ENCODE data around the gene CDKN2B-AS1.

Gene CDKN2B-AS1

GRCh38 chr9:22029231-22029630, 34.6 kb downstream of the CDKN2B-AS1 start:
- H3K79me2 ChIP-seq, result no peaks in the 10 kb centered on the region
- H3K4me3 ChIP-seq (ENCODE audit: low read depth, low read length), result no peak overlapping the region
- no peak overlapping the region for H3K27ac ChIP-seq
- no peaks in the 10 kb centered on the region for H3K4me1 ChIP-seq
- no peaks in the 10 kb centered on the region for H3K36me3 ChIP-seq (ENCODE audit: control insufficient read depth, insufficient read depth, low read length)
- no peak overlapping the region for H3K4me2 ChIP-seq (ENCODE audit: low read length)
- TF ChIP-seq, protein P1, sequence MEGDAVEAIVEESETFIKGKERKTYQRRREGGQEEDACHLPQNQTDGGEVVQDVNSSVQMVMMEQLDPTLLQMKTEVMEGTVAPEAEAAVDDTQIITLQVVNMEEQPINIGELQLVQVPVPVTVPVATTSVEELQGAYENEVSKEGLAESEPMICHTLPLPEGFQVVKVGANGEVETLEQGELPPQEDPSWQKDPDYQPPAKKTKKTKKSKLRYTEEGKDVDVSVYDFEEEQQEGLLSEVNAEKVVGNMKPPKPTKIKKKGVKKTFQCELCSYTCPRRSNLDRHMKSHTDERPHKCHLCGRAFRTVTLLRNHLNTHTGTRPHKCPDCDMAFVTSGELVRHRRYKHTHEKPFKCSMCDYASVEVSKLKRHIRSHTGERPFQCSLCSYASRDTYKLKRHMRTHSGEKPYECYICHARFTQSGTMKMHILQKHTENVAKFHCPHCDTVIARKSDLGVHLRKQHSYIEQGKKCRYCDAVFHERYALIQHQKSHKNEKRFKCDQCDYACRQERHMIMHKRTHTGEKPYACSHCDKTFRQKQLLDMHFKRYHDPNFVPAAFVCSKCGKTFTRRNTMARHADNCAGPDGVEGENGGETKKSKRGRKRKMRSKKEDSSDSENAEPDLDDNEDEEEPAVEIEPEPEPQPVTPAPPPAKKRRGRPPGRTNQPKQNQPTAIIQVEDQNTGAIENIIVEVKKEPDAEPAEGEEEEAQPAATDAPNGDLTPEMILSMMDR (IDR thresholded peaks at IDR 0.05), result no peak
- H3K9me3 ChIP-seq (ENCODE audit: control insufficient read depth, low read length), result no peaks in the 10 kb centered on the region
- H3K27me3 ChIP-seq (ENCODE audit: control insufficient read depth, insufficient read depth, low read length), result no peaks in the 10 kb centered on the region
- no peak overlapping the region for H2AFZ ChIP-seq
- H3K9ac ChIP-seq, result no peak overlapping the region

DNA sequence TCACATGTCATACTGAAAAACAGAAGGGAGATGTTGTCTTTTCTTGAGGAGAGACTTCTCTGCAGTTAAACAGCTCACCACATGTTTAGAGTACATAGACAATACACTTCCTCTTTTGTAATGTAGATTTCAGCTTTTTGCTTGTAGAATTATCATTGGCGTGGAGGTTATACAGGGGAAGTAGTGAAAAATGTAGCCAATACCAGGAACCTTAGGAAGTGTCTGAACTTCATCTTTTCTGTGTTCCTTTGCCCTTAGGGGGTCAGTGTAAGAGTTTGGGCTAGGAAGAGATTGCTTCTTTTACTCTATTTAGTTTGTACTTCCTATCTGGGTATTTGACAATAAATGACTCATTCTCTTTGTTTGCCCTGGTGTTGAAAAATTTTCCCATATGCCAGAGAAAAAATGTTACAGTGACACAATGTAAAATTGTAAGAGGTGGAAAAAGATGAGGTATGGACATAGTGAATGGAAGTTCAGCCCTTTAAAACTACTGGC, 35.6 kb downstream of the CDKN2B-AS1 start:
- H3K79me2 ChIP-seq, result no peaks in the 10 kb centered on the region
- H3K27me3 ChIP-seq (ENCODE audit: control insufficient read depth, insufficient read depth, low read length), result no peaks in the 10 kb centered on the region
- TF ChIP-seq, protein P1 (IDR thresholded peaks at IDR 0.05), result no peak
- no peak overlapping the region for H3K4me3 ChIP-seq (ENCODE audit: low read depth, low read length)
- no peaks in the 10 kb centered on the region for H3K36me3 ChIP-seq (ENCODE audit: control insufficient read depth, insufficient read depth, low read length)
- no peak overlapping the region for H3K4me2 ChIP-seq (ENCODE audit: low read length)
- H3K9me3 ChIP-seq (ENCODE audit: control insufficient read depth, low read length), result no peaks in the 10 kb centered on the region
- no peaks in the 10 kb centered on the region for H3K4me1 ChIP-seq
- H3K27ac ChIP-seq, result no peak overlapping the region
- H2AFZ ChIP-seq, result no peak overlapping the region
- no peak overlapping the region for H3K9ac ChIP-seq

DNA sequence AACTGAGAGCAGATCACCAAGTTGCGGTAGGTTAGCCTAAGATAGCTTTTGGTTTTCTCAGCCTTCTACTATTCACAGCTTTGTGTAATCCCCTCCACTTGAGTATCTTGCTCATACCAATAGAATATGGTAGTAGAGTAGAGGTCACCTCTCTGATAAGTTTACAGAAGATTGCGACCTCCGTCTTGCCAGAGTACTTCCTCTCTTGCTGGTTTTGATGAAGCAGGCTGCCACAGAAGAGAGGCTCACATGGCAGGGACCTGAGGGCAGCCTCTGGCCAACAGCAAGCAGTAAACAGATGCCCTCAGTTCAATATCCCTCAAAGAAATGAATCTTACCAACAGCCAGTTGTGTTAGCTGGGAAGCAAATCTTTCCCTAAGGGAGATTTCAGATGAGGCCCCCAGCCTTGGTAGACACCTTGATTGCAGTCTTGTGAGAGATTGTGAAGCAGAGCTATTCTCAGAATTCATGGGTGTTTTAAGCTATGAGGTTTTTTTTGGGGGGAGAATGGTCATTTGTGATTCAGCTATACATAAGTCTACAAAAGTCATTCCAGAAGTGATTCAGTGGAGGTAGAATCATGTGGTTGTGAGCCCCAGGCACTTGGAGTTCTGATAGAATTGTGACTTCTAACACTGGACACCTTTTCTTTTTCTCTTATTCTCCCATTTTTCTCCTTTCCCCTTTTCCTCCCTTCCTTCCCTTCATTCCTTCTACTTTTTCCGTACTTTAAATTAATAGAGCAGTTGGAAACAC, 37.2 kb downstream of the CDKN2B-AS1 start:
- Histone ChIP-seq H3K36me3 (ENCODE audit: control insufficient read depth, insufficient read depth, low read length) (no peaks in the 10 kb centered on the region), H3K4me1 (no peaks in the 10 kb centered on the region), H3K4me2 (ENCODE audit: low read length) (no peak overlapping the region), H3K27me3 (ENCODE audit: control insufficient read depth, insufficient read depth, low read length) (no peaks in the 10 kb centered on the region), H3K4me3 (ENCODE audit: low read depth, low read length) (no peak overlapping the region), H3K9ac (no peak overlapping the region), H2AFZ (no peak overlapping the region), H3K9me3 (ENCODE audit: control insufficient read depth, low read length) (no peaks in the 10 kb centered on the region), H3K79me2 (no peaks in the 10 kb centered on the region), H3K27ac (no peak overlapping the region)
- TF ChIP-seq, protein P1 (IDR thresholded peaks at IDR 0.05), result no peak

DNA sequence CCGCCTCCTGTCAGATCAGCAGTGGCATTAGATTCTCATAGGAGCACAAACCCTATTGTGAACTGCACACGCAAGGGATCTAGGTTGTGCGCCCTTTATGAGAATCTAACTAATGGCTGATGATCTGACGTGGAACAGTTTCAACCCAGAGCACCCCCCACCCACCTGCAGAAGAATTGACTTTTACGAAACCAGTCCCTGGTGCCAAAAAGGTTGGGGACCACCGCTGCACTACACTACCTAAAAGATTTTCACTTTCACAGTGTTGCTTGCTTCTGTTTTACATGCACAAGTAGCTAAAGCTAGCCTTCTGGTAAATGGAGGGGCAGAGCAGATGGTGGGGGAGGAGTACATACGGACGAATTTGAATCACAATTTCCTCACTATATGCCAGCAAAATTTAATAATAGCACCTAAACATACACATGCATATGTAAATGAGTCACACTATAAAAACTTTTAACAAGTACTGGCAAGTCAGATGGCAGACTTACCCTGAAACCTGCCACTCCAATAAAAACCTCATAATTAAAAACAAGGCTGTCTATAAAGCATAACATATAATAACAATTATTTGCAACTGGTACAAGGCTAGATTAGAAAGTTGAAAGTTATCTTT, 38.5 kb downstream of the CDKN2B-AS1 start:
- H3K4me1 ChIP-seq, result no peaks in the 10 kb centered on the region
- no peak overlapping the region for H2AFZ ChIP-seq
- no peaks in the 10 kb centered on the region for H3K79me2 ChIP-seq
- H3K36me3 ChIP-seq (ENCODE audit: control insufficient read depth, insufficient read depth, low read length), result no peaks in the 10 kb centered on the region
- no peaks in the 10 kb centered on the region for H3K9me3 ChIP-seq (ENCODE audit: control insufficient read depth, low read length)
- H3K9ac ChIP-seq, result no peak overlapping the region
- no peak overlapping the region for H3K4me2 ChIP-seq (ENCODE audit: low read length)
- H3K4me3 ChIP-seq (ENCODE audit: low read depth, low read length), result no peak overlapping the region
- H3K27me3 ChIP-seq (ENCODE audit: control insufficient read depth, insufficient read depth, low read length), result no peaks in the 10 kb centered on the region
- TF ChIP-seq, protein P1 (IDR thresholded peaks at IDR 0.05), result no peak
- H3K27ac ChIP-seq, result no peak overlapping the region

All from parathyroid adenoma (tissue), 2 donors.